Measurements from ENCODE around the gene AHI1. TPM values are rescaled to one million over a fixed set of nuclear protein-coding genes. Genes with fewer than 3 reads are reported as not detected.
"Not testable (repeated sequence)": the region's sequence is repeated elsewhere in the genome, so short reads cannot be mapped to it uniquely, and the experiment has no call there.

Gene AHI1
- total and polyA plus RNA-seq, 3 donors from 2014 or later, result 33.9 to 93.1 (median 56.4) TPM

GRCh38 chr6:135353113-135353512 is 144.4 kb downstream of the AHI1 start:
- no peaks in the 10 kb centered on the region for H3K36me3 ChIP-seq (ENCODE audit: low read depth, missing control alignments)
- intact Hi-C loops (cut with DNase I; ENCODE audit: low total_unique reads), result no loop called here

GRCh38 chr6:135351635-135352034 is 145.9 kb downstream of the AHI1 start:
- Histone ChIP-seq H3K9me3 (no peaks in the 10 kb centered on the region), H3K4me1 (no peaks in the 10 kb centered on the region), H3K4me3 (no peak overlapping the region), H3K27ac (no peak overlapping the region), H3K36me3 (ENCODE audit: low read depth, missing control alignments) (no peaks in the 10 kb centered on the region), H3K27me3 (no peaks in the 10 kb centered on the region)
- 94 to 100% methylated on average over 1 of the region's 1 CpG for WGBS, 2 donors
- no peak for TF ChIP-seq POLR2A (IDR thresholded peaks at IDR 0.05)
- no peak for TF ChIP-seq CTCF (IDR thresholded peaks at IDR 0.05)
- intact Hi-C loops (cut with DNase I; ENCODE audit: low total_unique reads), result no loop called here
- DNase-seq, result no peak

More at GRCh38 chr6:135353113-135353512, 144.4 kb downstream of the AHI1 start:
- Histone ChIP-seq H3K4me1 (no peaks in the 10 kb centered on the region), H3K27ac (no peak overlapping the region), H3K9me3 (no peaks in the 10 kb centered on the region), H3K4me3 (no peak overlapping the region), H3K27me3 (no peaks in the 10 kb centered on the region)
- WGBS, 2 donors, result 88 to 90% methylated on average over 2 of the region's 2 CpGs
- no peak for TF ChIP-seq CTCF (IDR thresholded peaks at IDR 0.05)
- TF ChIP-seq POLR2A (IDR thresholded peaks at IDR 0.05), result no peak
- DNase-seq, result no peak

- Histone ChIP-seq H3K4me3 (no peak overlapping the region), H3K36me3 (ENCODE audit: low read depth, missing control alignments) (no peaks in the 10 kb centered on the region), H3K27ac (no peak overlapping the region), H3K4me1 (no peaks in the 10 kb centered on the region), H3K27me3 (no peaks in the 10 kb centered on the region), H3K9me3 (no peaks in the 10 kb centered on the region)
- DNase-seq, result no peak
- TF ChIP-seq CTCF (IDR thresholded peaks at IDR 0.05) (no peak), POLR2A (IDR thresholded peaks at IDR 0.05) (no peak)
- intact Hi-C loops (cut with DNase I; ENCODE audit: low total_unique reads), result no loop called here
- 85 to 89% methylated on average over 4 of the region's 4 CpGs for WGBS, 2 donors
Measured at GRCh38 chr6:135347887-135348286, 149.7 kb downstream of the AHI1 start.

- no peak for TF ChIP-seq CTCF (IDR thresholded peaks at IDR 0.05)
- TF ChIP-seq POLR2A (IDR thresholded peaks at IDR 0.05), result no peak
- no peak for DNase-seq
- H3K4me3 ChIP-seq, result no peak overlapping the region
- H3K27me3 ChIP-seq, result no peaks in the 10 kb centered on the region
- intact Hi-C loops (cut with DNase I; ENCODE audit: low total_unique reads), result no loop called here
- no peaks in the 10 kb centered on the region for H3K36me3 ChIP-seq (ENCODE audit: low read depth, missing control alignments)
- H3K9me3 ChIP-seq, result no peaks in the 10 kb centered on the region
- no peaks in the 10 kb centered on the region for H3K4me1 ChIP-seq
- H3K27ac ChIP-seq, result no peak overlapping the region
- WGBS, 2 donors, result 80% methylated on average over 1 of the region's 1 CpG
Measured at GRCh38 chr6:135346747-135347146, 150.8 kb downstream of the AHI1 start.

- no peaks in the 10 kb centered on the region for H3K9me3 ChIP-seq
- intact Hi-C loops (cut with DNase I; ENCODE audit: low total_unique reads), result no loop called here
- no peaks in the 10 kb centered on the region for H3K27me3 ChIP-seq
- no peak overlapping the region for H3K4me3 ChIP-seq
- H3K36me3 ChIP-seq (ENCODE audit: low read depth, missing control alignments), result no peaks in the 10 kb centered on the region
- H3K27ac ChIP-seq, result no peak overlapping the region
- TF ChIP-seq POLR2A (IDR thresholded peaks at IDR 0.05) (no peak), CTCF (IDR thresholded peaks at IDR 0.05) (no peak)
- no peaks in the 10 kb centered on the region for H3K4me1 ChIP-seq
- no peak for DNase-seq
Measured at GRCh38 chr6:135344526-135344925, 153.0 kb downstream of the AHI1 start.

- 96 to 97% methylated on average over 8 of the region's 8 CpGs for WGBS, 2 donors
- H3K4me3 ChIP-seq; H3K27me3 ChIP-seq; intact Hi-C loops (cut with DNase I; ENCODE audit: low total_unique reads); H3K27ac ChIP-seq; H3K36me3 ChIP-seq (ENCODE audit: low read depth, missing control alignments); H3K9me3 ChIP-seq; H3K4me1 ChIP-seq; DNase-seq: not testable (repeated sequence)
Measured at GRCh38 chr6:135339920-135340319, 157.6 kb downstream of the AHI1 start.

Measured in testis (tissue), 3 donors.